ENCODE measurements around the gene LY6G5C.
"Not testable (repeated sequence)": the region's sequence is repeated elsewhere in the genome, so short reads cannot be mapped to it uniquely, and the experiment has no call there.

Gene LY6G5C

DNA sequence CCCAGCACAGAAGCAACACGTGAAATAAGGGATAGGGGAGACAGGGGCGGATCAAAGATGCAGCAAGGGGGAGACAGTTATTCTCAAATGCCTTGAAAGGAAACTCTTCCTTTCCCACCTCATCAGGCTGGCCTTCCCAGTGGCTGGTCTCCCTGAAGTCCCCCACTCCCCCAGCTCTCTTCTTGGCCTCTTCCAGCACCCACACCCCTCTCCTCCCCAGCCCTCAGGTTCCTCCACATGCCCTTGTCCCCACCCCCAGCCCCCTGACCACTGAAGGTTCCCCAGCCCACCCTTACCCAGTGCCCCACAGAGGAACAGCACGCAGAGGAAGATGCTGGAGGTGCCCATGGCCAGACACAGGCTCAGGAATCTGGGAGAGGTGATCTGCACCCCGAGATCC lies 32.6 kb upstream of the LY6G5C start:
- no peak overlapping the region for H3K4me3 ChIP-seq (ENCODE audit: low read length)
- TF ChIP-seq, protein P1, sequence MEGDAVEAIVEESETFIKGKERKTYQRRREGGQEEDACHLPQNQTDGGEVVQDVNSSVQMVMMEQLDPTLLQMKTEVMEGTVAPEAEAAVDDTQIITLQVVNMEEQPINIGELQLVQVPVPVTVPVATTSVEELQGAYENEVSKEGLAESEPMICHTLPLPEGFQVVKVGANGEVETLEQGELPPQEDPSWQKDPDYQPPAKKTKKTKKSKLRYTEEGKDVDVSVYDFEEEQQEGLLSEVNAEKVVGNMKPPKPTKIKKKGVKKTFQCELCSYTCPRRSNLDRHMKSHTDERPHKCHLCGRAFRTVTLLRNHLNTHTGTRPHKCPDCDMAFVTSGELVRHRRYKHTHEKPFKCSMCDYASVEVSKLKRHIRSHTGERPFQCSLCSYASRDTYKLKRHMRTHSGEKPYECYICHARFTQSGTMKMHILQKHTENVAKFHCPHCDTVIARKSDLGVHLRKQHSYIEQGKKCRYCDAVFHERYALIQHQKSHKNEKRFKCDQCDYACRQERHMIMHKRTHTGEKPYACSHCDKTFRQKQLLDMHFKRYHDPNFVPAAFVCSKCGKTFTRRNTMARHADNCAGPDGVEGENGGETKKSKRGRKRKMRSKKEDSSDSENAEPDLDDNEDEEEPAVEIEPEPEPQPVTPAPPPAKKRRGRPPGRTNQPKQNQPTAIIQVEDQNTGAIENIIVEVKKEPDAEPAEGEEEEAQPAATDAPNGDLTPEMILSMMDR (conservative IDR thresholded peaks at IDR 0.05; ENCODE audit: low read length) = no peak
- no peak for DNase-seq (ENCODE audit: low read depth)

DNA sequence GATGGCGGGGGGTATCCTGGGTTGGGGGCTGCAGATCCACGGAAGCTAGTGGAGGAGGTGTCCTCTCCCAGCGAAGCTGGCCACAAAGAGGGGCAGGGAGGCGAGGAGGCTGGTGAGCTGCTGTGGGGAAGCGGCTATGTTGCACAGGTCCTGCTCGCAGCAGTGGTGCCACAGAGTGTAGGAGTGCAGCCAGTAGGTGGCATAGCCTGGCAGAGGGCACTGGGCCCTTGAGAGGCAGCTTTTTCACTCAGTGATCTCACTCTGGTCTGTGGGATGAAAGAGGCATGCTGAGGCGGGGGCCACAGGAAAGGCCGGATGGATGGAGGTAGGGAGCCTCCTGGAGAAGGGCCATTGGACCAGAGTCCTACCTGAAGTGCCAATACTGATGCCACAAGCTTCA lies 31.4 kb upstream of the LY6G5C start:
- TF ChIP-seq, protein P1 (conservative IDR thresholded peaks at IDR 0.05; ENCODE audit: low read length) = 0 out of 2 replicates have a peak, but pooled peaks have one; percentile 4
- H3K4me3 ChIP-seq (ENCODE audit: low read length) = no peak overlapping the region
- DNase-seq (ENCODE audit: low read depth) = no peak

DNA sequence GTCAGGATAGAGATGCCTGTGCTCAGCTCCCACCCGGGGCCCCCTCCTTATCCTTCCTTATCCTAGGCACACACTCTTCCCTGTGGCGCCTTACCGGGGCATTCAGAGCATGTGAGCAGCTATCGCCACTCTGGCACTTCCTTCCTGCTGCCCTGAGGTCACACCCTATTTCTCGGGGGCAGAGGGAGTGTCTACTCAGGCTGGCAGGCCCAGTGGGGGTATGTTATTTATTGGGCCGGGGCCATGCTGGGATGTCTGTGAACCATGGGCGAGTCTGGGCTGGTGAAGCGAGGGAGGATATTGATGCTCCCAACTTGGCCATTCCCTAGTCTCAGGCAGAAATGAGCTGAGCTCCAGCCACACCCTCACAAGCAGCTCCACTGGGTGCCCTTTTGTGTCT lies 30.4 kb upstream of the LY6G5C start:
- TF ChIP-seq, protein P1 (conservative IDR thresholded peaks at IDR 0.05; ENCODE audit: low read length) = no peak

DNA sequence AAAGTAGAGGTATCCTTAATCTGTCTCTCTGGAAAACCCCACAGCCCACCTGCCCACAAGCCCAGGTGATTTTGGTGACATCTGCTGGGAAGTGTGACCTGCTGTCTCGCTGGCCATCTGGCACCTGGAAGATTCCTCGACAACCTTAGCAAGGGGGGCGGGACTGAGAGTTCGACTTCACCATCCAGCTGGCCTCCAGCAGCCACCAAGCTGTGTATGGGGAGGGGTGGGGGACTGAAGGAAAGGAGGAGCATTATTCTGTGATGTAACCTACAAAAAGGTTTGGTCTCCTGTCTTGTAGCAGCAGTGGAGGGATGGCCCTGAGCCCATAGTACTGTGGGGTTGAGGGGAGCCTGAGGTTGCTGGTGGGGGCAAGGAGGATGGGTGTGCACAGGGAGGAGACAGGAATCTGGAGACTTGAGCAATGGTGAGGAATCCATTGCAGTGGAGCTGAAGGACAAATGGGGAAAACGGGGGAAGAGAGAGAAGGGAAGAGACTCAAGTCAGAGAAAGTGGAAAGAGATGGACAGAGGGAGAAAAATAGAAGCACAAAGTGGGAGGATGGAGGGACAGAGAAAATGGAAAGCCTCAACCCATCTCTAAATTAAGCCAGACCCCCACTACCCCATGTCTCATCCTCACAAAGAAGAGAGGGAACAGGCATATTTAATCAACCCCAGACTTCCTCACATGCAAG lies 29.8 kb upstream of the LY6G5C start:
- DNase-seq (ENCODE audit: low read depth) = no peak
- no peak overlapping the region for H3K4me3 ChIP-seq (ENCODE audit: low read length)

More for the DNA sequence above, 30.4 kb upstream of the LY6G5C start:
- DNase-seq (ENCODE audit: low read depth) = no peak
- H3K4me3 ChIP-seq (ENCODE audit: low read length) = no peak overlapping the region

DNA sequence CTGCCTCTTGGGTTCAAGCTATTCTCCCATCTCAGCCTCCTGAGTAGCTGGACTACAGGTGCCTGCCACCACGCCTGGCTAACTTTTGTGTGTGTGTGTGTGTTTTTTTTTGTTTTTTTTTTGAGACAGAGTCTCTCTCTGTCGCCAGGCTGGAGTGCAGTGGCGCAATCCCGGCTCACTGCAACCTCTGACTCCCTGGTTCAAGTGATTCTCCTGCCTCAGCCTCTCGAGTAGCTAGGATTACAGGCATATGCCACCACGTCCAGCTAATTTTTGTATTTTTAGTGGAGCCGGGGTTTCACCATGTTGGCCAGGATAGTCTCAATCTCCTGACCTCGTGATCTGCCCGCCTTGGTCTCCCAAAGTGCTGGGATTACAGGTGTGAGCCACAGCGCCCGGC lies 28.3 kb upstream of the LY6G5C start:
- DNase-seq (ENCODE audit: low read depth); H3K4me3 ChIP-seq (ENCODE audit: low read length): not testable (repeated sequence)

More for the DNA sequence above, 29.8 kb upstream of the LY6G5C start:
- TF ChIP-seq, protein P1 (conservative IDR thresholded peaks at IDR 0.05; ENCODE audit: low read length) = no peak

DNA sequence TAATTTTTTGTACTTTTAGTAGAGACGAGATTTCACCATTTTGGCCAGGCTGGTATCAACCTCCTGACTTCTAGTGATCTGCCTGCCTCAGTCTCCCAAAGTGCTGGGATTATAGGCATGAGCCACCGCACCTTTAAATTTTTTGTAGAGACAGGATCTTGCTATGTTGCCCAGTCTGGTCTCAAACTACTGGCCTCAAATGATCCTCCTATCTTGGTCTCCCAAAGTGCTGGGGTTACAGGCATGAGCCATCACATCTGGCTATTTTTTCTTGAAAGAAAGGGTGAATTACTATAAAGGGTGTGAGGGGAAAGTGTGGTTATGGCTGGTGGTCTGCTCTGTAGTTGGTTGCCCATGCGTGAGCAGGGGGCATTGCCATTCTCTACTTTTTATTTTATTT lies 27.4 kb upstream of the LY6G5C start:
- TF ChIP-seq, protein P1 (conservative IDR thresholded peaks at IDR 0.05; ENCODE audit: low read length) = no peak
- no peak for DNase-seq (ENCODE audit: low read depth)
- H3K4me3 ChIP-seq (ENCODE audit: low read length) = no peak overlapping the region

DNA sequence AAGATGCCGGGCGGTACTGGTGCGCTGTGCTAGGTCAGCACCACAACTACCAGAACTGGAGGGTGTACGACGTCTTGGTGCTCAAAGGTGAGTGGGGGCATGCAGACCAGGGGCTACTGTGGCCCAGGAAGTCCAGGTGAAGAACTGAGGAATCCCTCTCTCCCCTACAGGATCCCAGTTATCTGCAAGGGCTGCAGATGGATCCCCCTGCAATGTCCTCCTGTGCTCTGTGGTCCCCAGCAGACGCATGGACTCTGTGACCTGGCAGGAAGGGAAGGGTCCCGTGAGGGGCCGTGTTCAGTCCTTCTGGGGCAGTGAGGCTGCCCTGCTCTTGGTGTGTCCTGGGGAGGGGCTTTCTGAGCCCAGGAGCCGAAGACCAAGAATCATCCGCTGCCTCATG lies 26.8 kb upstream of the LY6G5C start:
- TF ChIP-seq, protein P1 (conservative IDR thresholded peaks at IDR 0.05; ENCODE audit: low read length) = no peak
- H3K4me3 ChIP-seq (ENCODE audit: low read length) = no peak overlapping the region

More for the DNA sequence above, 26.8 kb upstream of the LY6G5C start:
- DNase-seq (ENCODE audit: low read depth) = no peak
